Hepatocyte (in vitro differentiated cells): ENCODE measurements around the gene PDE1C. TPM values are rescaled to one million over a fixed set of nuclear protein-coding genes. Genes with fewer than 3 reads are reported as not detected.

Experiments
- DNase-seq: peaks from one replicate; pipeline ENCODE4 v3.0.0-alpha.2; 2016; ENCODE audit warnings: low spot score
- H2AFZ ChIP-seq: fragments of 200-600 bp; sonication (generic); 2 replicates; pipeline ENCODE4 v1.6.0; 2016; ENCODE audit warnings: antibody characterized with exemption, mild to moderate bottlenecking
- H3K27ac ChIP-seq: fragments of 200-600 bp; sonication (generic); 2 replicates; pipeline ENCODE4 v1.5.1; 2016; ENCODE audit warnings: mild to moderate bottlenecking
- H3K27me3 ChIP-seq: fragments of 200-600 bp; sonication (generic); 2 replicates; pipeline ENCODE4 v1.6.1; 2016
- H3K36me3 ChIP-seq: fragments of 200-600 bp; sonication (generic); replicated peaks from 2 replicates; pipeline ENCODE4 v1.5.1; 2016; ENCODE audit warnings: low read depth; ENCODE audit not compliant: insufficient read depth
- H3K4me1 ChIP-seq: fragments of 200-600 bp; sonication (generic); 2 replicates; pipeline ENCODE4 v1.5.1; 2016; ENCODE audit warnings: mild to moderate bottlenecking, moderate library complexity; ENCODE audit not compliant: insufficient read depth
- H3K4me2 ChIP-seq: fragments of 200-600 bp; sonication (generic); 2 replicates; pipeline ENCODE4 v1.6.0; 2016
- H3K4me3 ChIP-seq: fragments of 200-600 bp; sonication (generic); 2 replicates; pipeline ENCODE4 v1.5.1; 2016; ENCODE audit warnings: mild to moderate bottlenecking
- H3K79me2 ChIP-seq: fragments of 200-600 bp; sonication (generic); 2 replicates; pipeline ENCODE4 v1.6.0; 2017; ENCODE audit warnings: mild to moderate bottlenecking
- H3K9me2 ChIP-seq: fragments of 200-600 bp; sonication (generic); replicated peaks from 2 replicates; pipeline ENCODE4 v1.6.0; 2017; ENCODE audit warnings: mild to moderate bottlenecking; ENCODE audit not compliant: insufficient read depth
- H3K9me3 ChIP-seq: fragments of 200-600 bp; sonication (generic); 2 replicates; pipeline ENCODE4 v1.5.1; 2016; ENCODE audit warnings: low read depth, mild to moderate bottlenecking
- H4K20me1 ChIP-seq: fragments of 200-600 bp; sonication (generic); 2 replicates; pipeline ENCODE4 v1.6.0; 2016; ENCODE audit warnings: mild to moderate bottlenecking; ENCODE audit not compliant: insufficient read depth, poor library complexity, severe bottlenecking
- CTCF ChIP-seq: fragments of 200-600 bp; sonication (generic); IDR thresholded peaks from 2 replicates; pipeline ENCODE4 v1.5.1; 2016; ENCODE audit warnings: antibody characterized with exemption, mild to moderate bottlenecking; ENCODE audit not compliant: poor library complexity
- EZH2 ChIP-seq: fragments of 200-600 bp; sonication (generic); IDR thresholded peaks from 2 replicates; pipeline ENCODE4 v1.6.1; 2016; ENCODE audit warnings: antibody characterized with exemption, mild to moderate bottlenecking, borderline replicate concordance
- EZH2phosphoT487 ChIP-seq: fragments of 200-600 bp; sonication (generic); IDR thresholded peaks from one replicate; pipeline ENCODE4 v1.6.1; 2018; ENCODE audit warnings: antibody characterized with exemption, mild to moderate bottlenecking, low read depth, moderate library complexity; ENCODE audit not compliant: unreplicated experiment, severe bottlenecking
- WGBS: methylation state at CpG from one replicate; pipeline ENCODE4 v1.1.6; 2016; ENCODE audit warnings: low lambda C conversion rate; ENCODE audit errors: missing lambda C conversion rate; 5-methylcytosine and 5-hydroxymethylcytosine counted together
- polyA plus RNA-seq: library from polyadenylated mRNA; unstranded; fragments of >200 nt; fragmentation: Nextera tagmentation; extraction: Ambion mirVana; gene quantifications from 2 replicates; pipeline ENCODE4 v1.2.1, GENCODE V29; 2016
- total RNA-seq: library from RNA; depleted of rRNA; stranded (reverse); fragments of >200 nt; gene quantifications from 2 replicates; pipeline ENCODE4 v1.2.3, GENCODE V29; 2014

Gene PDE1C
- total and polyA plus RNA-seq, 2 experiments from 2014 or later, result 1.8 to 5.0 TPM

GRCh38 chr7:32042900-32043299 is 27.3 kb downstream of the PDE1C start:
- TF ChIP-seq EZH2phosphoT487 (no peak), CTCF (no peak), EZH2 (no peak)
- WGBS, result 83% methylated on average over 5 of the region's 5 CpGs
- no peak for DNase-seq

GRCh38 chr7:32039000-32039756 is 31.0 kb downstream of the PDE1C start:
- Histone ChIP-seq H3K79me2 (no peaks in the 10 kb centered on the region), H3K9me3 (no peaks in the 10 kb centered on the region), H3K4me1 (peaks cover 4% of the 10 kb centered on the region), H3K36me3 (no peaks in the 10 kb centered on the region), H3K27me3 (no peaks in the 10 kb centered on the region), H4K20me1 (no peaks in the 10 kb centered on the region), H3K9me2 (no peaks in the 10 kb centered on the region), H2AFZ (no peak overlapping the region), H3K4me3 (no peak overlapping the region), H3K4me2 (no peak overlapping the region), H3K27ac (no peak overlapping the region)
- peak; percentile 51 for DNase-seq
- WGBS, result 45% methylated on average over 6 of the region's 6 CpGs
- TF ChIP-seq EZH2phosphoT487 (no peak), CTCF (peak; percentile 46)

More at GRCh38 chr7:32042900-32043299, 27.3 kb downstream of the PDE1C start:
- H3K27me3 ChIP-seq, result no peaks in the 10 kb centered on the region
- H3K9me3 ChIP-seq, result no peaks in the 10 kb centered on the region
- H2AFZ ChIP-seq, result no peak overlapping the region
- H3K4me3 ChIP-seq, result no peak overlapping the region
- no peaks in the 10 kb centered on the region for H3K36me3 ChIP-seq
- no peak overlapping the region for H3K27ac ChIP-seq
- peaks cover 4% of the 10 kb centered on the region for H3K4me1 ChIP-seq
- H3K79me2 ChIP-seq, result no peaks in the 10 kb centered on the region
- no peak overlapping the region for H3K4me2 ChIP-seq
- no peaks in the 10 kb centered on the region for H4K20me1 ChIP-seq
- no peaks in the 10 kb centered on the region for H3K9me2 ChIP-seq

GRCh38 chr7:32037650-32038198 is 32.5 kb downstream of the PDE1C start:
- Histone ChIP-seq H3K27ac (no peak overlapping the region), H3K4me3 (no peak overlapping the region), H3K27me3 (no peaks in the 10 kb centered on the region), H3K9me3 (no peaks in the 10 kb centered on the region), H4K20me1 (no peaks in the 10 kb centered on the region), H3K79me2 (no peaks in the 10 kb centered on the region), H2AFZ (no peak overlapping the region), H3K36me3 (no peaks in the 10 kb centered on the region), H3K4me2 (no peak overlapping the region), H3K9me2 (no peaks in the 10 kb centered on the region), H3K4me1 (peaks cover 4% of the 10 kb centered on the region)
- no peak for DNase-seq
- TF ChIP-seq EZH2 (no peak), CTCF (no peak), EZH2phosphoT487 (no peak)
